ENCODE results near the gene ZNF385B.

Gene ZNF385B

DNA sequence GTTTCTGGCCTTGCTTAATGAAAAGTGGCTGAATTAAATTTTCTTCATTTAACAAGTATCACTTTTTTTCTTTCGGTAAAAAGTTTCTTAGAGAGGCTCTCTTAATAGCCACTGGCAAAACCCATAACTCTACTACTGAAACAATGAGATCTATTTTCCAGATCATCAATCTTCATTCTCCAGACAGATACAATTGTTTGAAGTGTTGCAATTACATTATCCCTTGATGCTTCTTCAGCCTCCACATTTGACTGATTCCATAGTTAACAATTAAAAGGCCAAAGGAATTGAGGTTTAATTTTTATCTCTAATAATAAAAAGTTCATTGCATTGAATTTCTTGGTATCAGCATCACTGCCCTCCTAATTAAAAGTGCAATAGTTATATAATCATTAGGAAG lies 176.3 kb downstream of the ZNF385B start:
- no peak for DNase-seq (ENCODE audit: low read depth, low spot score)

DNA sequence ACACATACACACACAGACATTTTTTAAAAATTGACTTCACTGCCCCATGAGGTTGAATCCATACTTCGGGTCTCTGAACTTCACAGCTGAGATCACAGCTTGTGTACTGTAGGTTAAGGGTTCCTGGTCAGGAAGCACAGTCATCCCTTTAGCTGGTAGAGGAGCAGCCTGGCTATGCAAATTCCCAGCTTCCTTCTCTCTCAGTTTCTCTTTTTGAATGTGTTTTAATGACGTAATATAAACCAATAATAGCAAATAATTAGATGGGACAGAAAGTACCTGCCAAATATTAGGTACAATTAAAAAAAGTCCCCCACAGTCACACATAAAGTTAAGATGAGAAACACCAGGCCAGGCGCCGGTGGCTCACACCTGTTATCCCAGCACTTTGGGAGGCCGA lies 178.7 kb downstream of the ZNF385B start:
- no peak for DNase-seq (ENCODE audit: low read depth, low spot score)

DNA sequence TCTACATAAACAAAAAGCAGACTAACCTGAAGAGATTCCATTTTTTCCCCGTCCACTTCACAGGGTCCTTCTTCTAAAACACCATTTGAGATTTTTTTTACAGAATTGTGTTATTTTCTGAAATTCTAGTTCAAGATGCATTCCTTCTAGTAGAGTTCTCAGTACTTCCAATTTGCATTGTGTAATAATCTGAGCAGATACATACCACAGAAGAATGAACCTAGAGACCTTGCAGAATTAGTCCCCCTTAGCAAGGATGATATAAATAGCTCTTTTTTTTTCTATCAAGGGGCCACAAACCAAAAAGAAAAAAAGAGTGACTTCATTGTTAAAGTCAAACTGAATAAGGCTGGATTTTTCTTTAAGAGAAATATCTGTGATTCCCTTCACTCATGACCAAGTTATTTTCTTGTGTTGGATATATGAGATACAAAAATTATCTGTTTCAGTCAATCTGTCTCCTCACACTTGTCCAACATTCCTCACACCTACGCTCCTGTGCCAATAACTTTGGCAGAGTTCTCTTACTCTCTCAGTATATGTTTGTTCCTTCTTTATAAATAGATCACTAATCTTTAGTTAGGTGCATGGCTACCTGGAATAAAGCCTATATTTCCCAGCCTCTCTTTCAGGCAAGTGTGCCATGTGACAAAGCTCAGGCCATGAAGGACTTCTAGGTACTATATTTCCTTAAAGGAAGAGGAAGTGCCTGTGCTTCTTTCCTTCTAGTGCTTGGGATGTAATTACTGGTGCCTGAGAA lies 183.5 kb downstream of the ZNF385B start:
- no peak for DNase-seq (ENCODE audit: low read depth, low spot score)

DNA sequence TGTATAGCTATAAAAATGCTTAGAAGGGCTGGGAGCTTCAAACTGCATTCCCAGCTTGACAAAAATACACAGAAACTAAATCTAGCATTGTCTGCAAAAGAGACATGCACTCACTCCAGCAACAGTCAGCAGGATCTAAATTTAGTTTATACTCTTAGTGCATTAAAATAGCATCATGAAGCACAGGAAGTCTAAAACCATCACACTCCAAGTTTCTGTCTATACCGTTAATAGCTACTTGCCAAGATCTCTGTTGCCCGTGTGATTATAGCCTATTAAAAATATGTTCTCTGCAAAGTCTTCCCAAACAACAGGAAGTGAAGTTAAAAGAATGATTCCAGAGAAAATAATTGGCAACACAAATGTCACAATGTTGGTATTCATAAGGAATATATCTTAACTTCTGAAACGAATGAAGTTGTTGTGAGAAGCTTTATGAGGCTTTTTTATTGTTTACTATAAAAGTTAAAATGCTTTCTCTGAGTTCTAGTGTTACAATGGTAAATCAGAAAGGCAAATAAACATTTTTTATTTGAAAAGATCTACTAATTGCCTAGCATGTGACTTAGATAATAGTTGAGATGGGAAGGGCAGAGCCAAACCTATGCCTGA lies 184.2 kb downstream of the ZNF385B start:
- DNase-seq (ENCODE audit: low read depth, low spot score), result no peak

DNA sequence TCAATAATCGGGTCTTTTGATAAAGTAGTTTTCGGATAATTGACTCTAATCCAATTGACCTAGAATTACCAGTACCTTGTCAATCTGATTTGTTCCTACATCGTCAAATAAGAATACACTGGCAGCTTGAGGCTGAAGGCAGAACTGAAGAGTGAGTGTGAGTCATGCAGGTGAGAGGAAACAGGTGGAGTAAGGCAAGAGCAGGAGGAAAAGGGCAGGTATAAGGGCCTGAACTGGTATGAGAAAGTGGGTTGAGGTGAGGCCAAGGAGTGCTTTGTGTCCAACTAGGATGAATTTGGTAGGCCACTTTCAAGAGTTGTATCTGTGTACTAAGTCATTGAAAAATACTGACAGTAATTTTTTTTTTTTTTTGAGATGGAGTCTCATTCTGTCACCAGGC lies 186.0 kb downstream of the ZNF385B start:
- DNase-seq (ENCODE audit: low read depth, low spot score), result no peak

DNA sequence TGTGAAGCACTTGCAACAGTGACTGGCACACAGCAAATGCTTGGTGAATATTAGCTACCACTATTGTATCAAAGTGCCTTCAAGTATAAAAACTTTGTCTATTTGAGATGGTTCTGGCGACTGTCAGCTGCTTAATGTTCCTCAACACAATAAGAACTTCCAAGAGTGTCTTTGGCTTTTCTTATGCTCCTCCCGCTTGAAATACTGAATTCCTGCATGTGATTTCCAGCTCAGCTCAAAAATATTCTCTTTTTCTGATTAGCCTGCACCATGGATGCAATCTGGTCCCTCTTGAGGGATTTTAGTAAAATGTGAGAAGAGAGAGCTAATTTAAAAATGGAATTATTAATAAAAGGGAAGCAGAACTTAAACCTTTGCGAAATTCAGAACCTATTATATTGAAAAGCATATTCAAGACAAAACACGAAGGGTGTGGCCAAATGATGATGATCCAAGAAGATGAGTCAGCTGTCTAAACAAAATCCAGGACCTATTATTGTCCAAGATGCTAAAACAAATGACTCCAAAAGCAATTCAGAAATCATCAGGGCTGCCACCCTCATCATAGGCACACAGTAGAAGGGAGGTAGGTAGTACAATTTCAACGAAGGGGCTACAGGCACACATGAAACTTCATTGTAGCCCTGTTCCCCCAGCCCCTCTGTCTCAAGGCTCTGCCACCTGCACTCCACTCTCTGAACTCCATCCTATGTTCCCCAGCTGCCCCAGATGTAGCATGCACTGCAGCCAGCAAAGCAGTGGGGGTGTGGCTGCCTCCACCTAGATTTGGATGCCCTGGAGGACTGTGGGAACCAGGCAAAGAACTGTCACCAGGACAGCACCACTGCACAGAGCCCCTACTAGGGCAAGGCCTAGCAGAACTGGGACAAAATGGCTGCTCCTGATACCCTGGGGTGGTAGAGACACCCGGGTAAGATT lies 190.1 kb downstream of the ZNF385B start:
- no peak for DNase-seq (ENCODE audit: low read depth, low spot score)

DNA sequence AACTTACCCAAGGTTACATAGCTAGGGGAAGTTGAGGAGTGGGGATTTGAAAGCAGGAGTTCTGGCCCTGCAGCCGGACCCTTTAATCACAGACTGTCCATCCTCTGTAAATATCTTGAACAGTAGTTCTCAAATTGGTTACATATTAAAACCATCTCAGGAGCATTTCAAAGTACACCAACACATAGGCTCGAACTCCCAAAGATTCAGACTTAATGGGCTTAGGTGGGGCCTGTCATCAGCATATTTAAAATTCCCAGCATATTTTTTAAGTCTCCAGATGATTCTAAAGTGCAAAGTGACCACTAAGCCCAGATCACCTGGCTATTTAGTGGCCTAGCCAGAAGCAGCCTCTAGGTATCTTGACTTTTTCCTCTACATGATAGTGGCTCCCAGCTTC lies 192.2 kb downstream of the ZNF385B start:
- DNase-seq (ENCODE audit: low read depth, low spot score), result no peak

DNA sequence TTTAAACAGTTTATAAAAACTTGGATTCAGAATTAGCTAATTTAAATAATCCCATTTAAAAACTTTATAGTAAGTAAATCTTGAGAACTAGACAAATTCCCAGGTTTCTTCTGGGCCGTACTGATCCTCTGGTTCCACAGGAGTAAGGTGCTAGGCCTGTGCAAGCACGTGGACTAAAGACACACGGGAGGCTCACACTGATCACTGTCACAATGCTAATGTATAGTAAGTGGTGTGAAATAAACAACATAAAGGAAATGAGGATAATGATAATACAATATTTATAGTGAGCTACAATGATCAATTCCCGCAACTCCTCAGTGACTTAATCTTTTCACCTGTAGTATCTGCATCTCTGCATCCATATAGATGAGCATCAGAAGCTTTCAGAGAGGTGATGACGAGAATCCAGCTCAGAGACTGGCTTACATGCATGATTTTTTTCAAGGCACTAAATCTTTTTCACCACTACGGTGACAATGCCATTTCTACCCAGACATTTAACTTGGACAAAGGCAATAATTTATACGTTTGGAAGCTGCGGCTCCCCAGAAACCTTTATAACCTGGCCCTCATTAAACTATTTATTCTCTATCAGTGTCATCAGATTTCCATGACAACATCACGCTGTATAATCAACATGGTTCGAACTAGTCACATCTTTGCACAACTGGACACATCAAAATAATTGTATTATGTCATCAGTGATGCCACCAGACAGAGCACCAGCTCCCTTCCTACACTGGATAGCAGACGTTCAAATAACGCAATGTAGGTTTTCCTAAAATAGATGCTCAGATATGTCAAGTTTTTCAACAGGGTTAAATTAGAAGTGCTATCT lies 196.2 kb downstream of the ZNF385B start:
- DNase-seq (ENCODE audit: low read depth, low spot score), result no peak

DNA sequence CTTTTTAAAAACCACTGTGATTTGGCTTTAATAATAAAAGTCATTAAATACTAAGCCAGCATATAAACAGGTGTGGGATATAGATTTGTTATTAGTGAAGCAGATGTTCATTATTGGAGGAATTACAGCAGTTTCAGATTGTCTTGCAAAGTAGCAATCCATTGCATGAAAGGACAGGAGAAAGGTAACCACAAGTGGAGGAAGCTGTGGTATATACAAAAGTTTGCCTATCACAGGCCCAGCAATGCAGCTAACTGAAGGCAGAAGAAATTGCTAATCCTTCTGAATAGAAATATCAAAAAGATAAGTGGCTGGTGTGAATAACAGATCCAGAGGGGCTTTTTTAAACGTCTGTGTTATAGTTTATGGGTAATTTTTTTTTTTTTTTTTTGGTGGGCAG lies 199.4 kb downstream of the ZNF385B start:
- DNase-seq (ENCODE audit: low read depth, low spot score), result no peak

DNA sequence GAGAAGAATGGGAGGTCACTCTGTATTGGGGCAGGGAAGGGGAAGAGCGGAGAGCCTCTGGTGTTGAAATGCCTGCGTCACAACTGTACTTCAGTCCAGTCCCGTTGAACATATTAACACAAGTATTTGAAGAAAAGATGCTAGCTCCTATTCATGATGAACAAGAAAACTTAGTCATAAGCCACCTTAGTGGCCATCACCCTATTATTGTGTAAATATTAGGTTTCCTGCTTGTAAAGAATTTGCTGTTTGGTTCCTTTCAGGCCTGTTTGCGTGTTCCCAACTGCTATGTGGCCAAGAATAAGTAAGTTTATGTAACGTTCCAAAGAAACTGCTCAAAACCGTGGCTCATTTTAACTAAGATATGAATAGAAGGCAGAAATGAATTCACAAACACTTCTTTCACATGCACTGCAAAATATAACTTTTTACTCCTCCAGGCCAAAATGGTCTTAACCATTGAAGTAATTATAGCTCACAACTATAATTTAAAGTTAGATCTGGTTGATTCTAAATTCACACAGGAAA lies 204.3 kb downstream of the ZNF385B start:
- DNase-seq (ENCODE audit: low read depth, low spot score), result no peak

DNA sequence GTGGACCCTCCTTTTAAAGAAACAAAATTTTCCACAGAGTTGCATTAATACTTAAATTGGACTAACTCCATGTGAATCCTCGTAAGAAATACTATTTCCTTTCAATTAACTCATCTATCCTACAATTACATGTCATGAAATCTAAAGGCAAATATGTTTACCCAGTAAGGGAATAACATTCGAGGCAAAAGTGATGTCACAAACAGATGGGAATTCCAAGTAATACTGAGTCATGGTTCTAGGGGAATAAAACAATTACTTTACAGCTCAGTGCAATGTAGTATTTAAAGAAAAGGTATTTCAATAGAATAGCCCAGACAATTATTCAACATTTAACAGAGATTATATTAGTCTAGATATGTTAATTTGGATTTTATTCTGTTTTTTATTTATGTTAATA lies 205.8 kb downstream of the ZNF385B start:
- no peak for DNase-seq (ENCODE audit: low read depth, low spot score)

DNA sequence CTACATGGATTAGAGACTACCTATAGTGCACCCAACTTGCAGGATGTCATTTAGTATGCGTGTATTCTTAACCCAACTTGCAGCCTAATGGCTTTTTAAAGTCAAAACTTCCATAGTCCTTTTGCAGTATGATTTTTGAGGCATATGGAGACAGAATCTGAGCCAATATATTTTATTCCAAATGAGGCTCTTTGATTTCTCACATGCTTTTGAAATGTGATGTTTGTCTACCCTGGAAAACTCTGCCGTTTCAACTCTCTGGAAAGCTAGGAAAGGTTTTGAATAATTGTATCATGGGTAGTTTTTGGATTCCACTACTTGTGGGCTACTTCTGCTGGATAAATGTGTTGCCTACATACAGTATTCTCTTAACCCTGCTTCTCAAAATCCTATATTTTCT lies 206.6 kb downstream of the ZNF385B start:
- DNase-seq (ENCODE audit: low read depth, low spot score), result no peak

DNA sequence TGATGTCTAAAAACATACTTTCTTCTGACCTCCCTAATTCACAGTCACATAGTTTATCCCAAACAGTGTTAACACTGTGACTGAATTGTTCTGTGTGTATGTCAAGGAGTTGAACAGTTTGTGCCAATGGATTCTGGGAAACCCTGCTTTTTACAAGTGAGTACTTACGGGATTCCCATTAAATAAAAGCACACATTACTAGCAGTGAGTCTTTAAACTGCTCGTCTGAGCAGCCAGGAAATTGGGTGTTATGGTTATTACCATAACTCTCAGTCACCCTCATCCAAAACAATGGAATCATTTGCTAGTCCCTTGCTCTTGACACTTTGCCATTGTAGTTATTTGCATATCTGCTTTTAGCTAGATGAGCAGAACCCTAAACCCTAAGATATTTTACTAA lies 209.1 kb downstream of the ZNF385B start:
- DNase-seq (ENCODE audit: low read depth, low spot score), result no peak

DNA sequence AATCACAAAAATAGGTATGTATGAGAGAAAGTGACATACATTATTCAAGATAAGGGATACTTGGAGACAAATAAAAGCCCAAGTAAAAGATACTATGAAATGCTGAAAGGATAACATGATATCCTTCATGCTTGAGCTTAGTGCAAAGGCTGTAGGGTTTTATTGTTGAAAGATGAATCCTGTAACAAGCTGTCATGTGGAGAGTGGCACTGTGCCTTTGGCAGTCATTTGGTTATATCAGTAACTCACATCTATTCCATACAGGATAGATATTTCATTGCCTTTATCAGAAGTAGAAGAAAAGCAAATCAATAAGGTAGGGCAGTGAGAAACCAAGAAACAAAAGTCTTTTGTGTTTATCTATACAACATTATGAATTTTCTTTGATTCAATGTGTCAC lies 211.0 kb downstream of the ZNF385B start:
- no peak for DNase-seq (ENCODE audit: low read depth, low spot score)

DNA sequence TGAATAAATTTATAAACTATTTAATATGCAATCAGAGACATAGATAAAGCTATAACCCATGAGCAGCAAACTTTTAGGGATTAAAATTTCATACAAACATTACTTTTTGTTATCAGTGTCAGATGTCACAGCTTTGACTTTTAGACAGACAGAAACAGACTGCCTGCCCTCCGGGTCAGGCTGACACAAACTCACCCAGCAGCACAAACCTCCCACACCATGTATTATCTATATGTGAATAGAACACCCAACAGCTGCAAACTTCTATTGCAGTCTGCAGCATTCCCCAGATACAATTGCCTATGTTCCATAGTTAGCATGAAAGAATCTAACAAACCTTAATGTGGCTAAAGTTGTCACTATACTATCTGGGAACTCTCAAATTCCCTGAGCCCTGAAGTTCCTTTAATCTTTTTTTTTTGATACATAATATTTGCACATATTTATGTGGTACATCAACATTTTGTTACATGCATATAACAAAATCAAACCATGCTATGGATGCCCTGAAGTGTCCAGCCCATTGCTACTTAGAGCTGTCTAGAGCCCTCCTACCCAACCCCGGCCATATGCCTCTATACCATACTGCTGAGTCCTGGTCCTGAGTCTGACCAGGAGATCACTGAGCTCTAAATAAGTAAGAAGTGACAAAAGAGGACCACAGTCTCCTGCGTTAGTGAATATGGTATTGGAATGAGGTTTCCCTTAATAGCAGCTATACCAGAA lies 214.4 kb downstream of the ZNF385B start:
- no peak for DNase-seq (ENCODE audit: low read depth, low spot score)

DNA sequence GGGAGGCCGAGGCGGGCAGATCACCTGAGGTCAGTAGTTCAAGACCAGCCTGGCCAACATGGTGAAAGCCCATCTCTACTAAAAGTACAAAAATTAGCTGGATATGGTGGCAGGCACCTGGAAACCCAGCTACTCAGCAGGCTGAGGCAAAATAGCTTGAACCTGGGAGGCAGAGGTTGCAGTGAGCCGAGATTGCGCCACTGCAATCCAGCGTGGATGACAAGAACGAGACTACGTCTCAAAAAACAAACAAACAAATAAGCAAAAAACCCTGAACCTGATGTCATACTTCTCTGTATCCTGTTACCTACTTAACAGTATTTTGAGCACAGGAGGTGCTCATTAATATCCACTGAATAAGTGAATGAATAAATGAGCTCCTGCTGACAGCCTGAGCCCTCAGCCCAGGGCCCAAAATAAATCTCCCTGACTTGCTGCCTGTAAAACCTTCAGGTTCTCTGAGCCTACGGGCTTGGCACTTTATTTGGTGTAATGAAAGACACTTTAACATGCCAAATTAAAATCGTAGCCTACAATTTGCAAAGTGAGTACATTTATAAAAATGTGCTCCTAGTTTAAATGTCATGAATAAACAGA lies 215.1 kb downstream of the ZNF385B start:
- DNase-seq (ENCODE audit: low read depth, low spot score), result no peak

DNA sequence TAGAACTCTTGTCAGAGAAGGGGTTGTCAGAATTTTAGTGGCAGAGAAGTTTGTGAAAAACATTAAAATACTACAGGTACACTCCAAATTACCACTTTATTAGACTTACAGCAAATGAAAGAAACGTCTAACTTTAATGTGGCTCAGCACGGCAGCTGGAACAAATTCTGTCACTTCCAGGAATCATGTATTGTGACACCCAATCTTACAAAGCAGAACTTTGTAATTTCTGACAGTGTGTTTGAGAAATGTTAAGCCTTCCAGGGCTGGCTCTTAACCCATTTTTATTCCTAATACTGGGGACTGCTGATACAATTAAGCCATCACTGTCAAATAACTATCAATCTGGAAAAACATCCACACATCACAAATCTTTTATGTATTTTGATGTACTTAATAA lies 216.4 kb downstream of the ZNF385B start:
- no peak for DNase-seq (ENCODE audit: low read depth, low spot score)

DNA sequence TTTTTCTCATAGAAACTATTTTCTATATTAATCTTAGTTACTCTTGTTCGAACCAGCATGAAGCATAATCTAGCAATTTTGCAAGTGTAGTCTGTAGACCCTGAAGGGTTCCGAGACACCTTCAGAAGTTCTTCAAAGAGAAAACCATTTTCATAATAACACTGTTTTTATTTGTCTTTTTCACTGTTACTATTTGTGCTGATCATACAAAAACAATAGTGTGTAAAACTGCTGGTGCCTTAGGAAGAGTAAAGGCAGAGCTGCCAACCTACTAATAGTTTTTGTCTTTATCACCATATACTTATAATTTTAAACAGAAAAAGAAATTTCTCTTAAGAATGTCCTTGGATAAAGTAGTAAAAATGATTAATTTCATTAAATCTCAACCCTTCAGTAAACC lies 218.9 kb downstream of the ZNF385B start:
- no peak for DNase-seq (ENCODE audit: low read depth, low spot score)

DNA sequence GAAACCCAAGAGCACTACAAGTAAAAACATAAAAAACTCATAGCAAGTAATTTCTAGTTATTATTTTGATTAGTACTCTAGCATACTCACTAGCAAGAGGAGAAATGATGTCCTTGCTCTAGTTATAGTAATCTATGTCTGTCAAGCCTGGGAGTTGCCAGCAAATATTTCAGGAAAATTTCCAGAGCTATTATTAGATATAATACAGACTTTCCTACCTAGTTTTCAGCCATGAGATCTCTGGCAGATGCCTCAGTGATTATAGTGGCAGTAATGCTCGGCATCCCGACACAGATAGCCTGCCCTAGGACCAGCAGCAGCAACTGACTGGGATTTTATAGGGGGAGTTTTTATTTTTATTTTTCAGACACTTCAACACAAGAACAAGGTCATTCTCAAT lies 224.4 kb downstream of the ZNF385B start:
- DNase-seq (ENCODE audit: low read depth, low spot score), result no peak
